HG03571 (cell line): ENCODE measurements around the gene LRRC37B.
"Not testable (repeated sequence)": the region's sequence is repeated elsewhere in the genome, so short reads cannot be mapped to it uniquely, and the experiment has no call there.

Experiments used
- ATAC-seq: cut with Tn5 transposase; IDR thresholded peaks from one replicate; pipeline ENCODE4 v1.9.1; 2021; ENCODE audit not compliant: unreplicated experiment

LRRC37B gene

DNA sequence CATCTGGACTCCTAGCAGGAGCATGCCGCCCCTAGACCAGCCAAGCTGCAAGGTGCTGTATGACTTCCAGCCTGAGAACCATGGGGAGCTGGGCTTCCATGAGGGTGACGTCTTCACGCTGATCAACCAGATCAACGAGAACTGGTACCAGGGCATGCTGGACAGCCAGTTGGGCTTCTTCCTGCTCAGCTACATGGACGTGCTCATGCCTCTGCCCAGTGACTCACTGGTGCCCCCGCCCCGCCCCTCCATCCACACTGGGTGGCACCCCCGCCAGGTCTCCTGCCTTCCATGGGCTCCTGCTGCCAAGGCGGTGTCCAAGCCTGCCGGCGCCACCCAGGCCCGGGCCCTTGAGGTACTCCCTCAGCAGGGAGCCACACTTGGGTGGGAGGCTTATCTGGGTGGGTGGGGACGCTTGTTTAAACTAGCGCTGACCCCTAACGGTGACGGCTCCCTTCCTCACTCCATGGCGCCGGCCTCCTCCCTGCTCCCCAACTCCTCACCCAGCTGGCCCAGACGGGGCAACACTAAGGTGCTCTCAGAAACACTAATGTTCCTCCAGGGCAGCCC is 34.2 kb downstream of the LRRC37B start:
- not testable (repeated sequence) for ATAC-seq

DNA sequence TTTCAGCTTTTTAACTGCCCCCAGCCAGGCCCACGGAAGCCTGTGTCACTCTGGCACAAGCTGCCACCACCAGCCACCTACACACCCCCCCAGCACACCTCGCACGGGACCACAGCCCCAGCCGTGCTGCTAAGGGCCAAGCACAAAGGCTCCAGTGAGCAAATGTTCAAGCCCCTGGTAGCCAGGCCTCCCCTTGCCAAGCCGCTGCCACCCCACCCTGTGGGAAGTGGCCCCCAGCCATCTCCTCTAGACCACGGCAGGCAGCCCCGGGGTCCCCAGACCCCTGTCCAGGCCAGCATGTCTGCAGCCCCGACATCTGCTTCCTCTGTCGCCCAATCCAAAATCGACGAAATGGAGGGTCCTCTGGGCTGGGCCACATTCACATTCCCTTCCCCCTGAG is 35.1 kb downstream of the LRRC37B start:
- not testable (repeated sequence) for ATAC-seq

- ATAC-seq: not testable (repeated sequence)
These were observed 38.4 kb downstream of the LRRC37B start for GRCh38 chr17:32045611-32046010.

- ATAC-seq: not testable (repeated sequence)
These were observed 40.5 kb downstream of the LRRC37B start for GRCh38 chr17:32047663-32048062.

DNA sequence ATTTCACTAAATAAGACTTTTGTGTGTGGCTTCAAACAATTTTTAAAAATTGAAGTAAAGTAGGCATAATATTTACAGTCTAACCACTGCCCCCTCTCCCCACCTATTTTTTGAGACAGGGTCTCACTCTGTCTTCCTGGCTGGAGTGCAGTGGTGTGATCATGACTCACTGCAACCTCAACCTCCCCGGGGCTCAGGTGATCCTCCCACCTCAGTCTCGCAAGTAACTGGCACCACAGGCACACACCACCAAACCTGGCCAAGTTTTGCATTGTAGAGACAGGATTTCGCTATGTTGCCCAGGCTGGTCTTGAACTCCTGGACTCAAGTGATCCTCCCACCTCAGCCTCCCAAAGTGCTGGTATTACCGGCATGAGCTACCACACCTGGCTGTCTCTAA is 47.8 kb downstream of the LRRC37B start:
- ATAC-seq: not testable (repeated sequence)

- ATAC-seq: not testable (repeated sequence)
These were observed 48.2 kb downstream of the LRRC37B start for GRCh38 chr17:32055425-32055824.

GRCh38 chr17:32056500-32056899 is 49.3 kb downstream of the LRRC37B start:
- not testable (repeated sequence) for ATAC-seq

DNA sequence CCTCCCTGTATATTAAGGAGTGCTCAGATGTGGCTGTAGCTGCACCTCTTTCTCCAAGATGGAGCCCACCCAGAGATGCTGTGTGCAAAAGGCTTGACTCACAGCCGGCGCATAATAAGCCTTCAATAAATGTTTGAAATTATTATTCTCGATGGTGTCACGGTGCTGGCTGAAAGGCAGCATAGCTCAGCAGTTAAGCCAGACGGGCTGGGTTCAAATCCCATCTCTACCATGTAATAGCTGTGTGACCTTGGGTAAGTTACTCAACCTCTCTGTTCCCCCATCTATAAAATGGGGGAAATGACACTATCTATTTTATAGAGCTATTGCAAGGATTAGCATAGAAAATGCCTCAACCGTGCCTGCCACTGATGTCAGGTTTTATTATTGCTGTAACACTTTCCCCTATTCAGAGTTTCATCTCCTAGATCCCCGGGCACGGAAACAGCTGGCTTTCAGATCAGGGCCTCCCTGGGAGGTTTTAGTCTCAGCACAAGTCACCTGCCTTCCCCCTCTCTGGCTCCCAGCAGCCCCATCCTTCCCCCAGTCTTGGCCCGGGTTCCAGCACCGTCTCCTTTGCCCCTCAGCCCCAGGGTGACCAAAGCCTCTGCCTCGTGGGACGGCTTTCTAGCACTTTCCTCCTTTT is 50.4 kb downstream of the LRRC37B start:
- ATAC-seq: not testable (repeated sequence)

GRCh38 chr17:32060695-32061094 is 53.5 kb downstream of the LRRC37B start:
- not testable (repeated sequence) for ATAC-seq

GRCh38 chr17:32061840-32062239 is 54.7 kb downstream of the LRRC37B start:
- not testable (repeated sequence) for ATAC-seq

- ATAC-seq: not testable (repeated sequence)
These were observed 56.9 kb downstream of the LRRC37B start for GRCh38 chr17:32064091-32064490.

GRCh38 chr17:32066123-32066680 is 59.0 kb downstream of the LRRC37B start:
- not testable (repeated sequence) for ATAC-seq

- ATAC-seq: peak; percentile 69
These were observed 59.9 kb downstream of the LRRC37B start for GRCh38 chr17:32066863-32067642.

DNA sequence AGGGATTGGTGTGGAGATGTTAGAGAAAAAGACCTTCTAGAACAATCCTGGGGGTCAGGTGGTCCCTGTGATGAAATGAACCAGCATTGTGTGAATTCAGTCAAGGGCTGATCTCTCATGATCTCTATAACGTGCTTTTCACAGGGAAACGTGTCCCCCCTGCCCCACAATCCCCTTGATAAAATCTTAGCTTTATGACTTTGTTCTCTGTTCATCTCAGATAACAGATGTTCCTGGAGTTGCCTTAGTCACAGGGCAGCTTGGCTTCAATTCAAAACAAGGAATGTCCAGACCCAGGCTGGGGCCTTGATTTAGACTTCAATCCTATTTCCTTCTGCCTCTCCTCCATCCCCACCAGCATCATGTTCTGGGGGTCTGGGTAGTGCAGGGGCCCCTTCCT is 61.9 kb downstream of the LRRC37B start:
- not testable (repeated sequence) for ATAC-seq

GRCh38 chr17:32071961-32072360 is 64.8 kb downstream of the LRRC37B start:
- ATAC-seq: not testable (repeated sequence)

DNA sequence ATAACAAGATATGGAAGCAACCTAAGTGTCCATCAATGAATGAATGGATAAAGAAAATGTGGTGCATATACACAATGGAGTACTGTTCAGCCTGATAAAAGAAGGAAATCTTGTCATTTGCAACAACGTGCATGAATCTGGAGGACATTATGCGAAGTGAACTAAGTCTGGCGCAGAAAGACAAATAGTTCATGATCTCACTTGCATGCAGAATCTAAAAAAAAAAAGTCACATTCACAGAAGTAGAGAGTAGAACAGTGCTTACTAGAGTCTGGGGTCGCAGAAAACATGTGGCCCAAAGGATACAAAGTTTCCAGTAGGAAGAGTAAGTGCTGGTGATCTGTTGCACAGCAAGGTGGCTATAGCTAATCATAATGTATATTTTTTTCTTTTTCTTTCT is 65.9 kb downstream of the LRRC37B start:
- ATAC-seq: not testable (repeated sequence)

GRCh38 chr17:32079753-32080152 is 72.6 kb downstream of the LRRC37B start:
- not testable (repeated sequence) for ATAC-seq

- ATAC-seq: not testable (repeated sequence)
These were observed 76.4 kb downstream of the LRRC37B start for GRCh38 chr17:32083550-32083979.

DNA sequence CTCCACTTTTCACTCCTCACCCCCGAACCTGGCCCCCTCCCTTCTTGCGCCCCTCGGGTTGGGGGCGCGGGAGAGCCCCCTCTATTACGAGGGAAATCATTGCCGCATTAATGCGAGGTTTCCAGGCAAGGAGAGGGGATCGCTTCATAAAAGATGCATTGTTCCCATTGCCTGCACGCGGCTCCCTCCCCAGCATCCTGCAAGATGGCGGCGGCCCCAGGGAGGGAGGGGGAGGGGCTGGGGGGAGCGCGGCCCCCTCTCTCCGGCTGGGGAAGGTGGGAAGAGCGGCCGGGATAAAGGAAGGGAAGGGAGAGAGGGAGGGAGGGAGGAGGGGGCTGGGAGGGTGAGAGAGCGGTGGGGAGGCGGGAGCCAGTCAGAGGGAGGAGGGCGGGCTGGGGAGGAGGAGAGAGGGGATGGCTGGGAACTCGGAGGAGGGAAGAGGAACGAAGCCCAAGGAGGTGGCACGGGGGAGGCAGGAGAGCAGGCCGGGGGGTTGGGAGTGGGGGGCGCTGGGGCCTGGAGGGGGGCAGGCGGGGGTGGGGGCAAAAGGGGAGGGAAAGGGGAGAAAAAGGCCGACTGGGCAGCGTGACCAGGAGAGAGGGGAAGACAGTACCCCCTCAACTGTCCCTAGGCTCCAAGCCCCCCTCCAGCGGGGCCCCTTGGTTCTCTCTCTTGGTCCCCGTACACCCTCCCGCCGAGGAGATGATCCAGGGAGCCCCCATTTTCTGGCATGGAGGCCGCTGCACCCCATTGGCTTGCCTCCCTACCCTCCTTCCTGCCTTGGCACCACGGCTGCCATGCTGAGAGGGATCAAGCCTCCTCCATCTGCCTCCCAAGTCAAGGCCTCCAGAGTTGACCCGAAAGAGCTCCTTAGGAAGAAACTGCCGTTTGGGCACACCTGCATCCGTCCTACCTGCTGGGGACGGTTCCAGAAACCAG is 77.1 kb downstream of the LRRC37B start:
- not testable (repeated sequence) for ATAC-seq
